ENCODE results near the gene TSC2. TPM values are rescaled to one million over a fixed set of nuclear protein-coding genes. Genes with fewer than 3 reads are reported as not detected.
"Not testable (repeated sequence)": the region's sequence is repeated elsewhere in the genome, so short reads cannot be mapped to it uniquely, and the experiment has no call there.

TSC2 gene
- total and polyA plus RNA-seq, 8 donors = 40.8 to 369 (median 76.0) TPM

DNA sequence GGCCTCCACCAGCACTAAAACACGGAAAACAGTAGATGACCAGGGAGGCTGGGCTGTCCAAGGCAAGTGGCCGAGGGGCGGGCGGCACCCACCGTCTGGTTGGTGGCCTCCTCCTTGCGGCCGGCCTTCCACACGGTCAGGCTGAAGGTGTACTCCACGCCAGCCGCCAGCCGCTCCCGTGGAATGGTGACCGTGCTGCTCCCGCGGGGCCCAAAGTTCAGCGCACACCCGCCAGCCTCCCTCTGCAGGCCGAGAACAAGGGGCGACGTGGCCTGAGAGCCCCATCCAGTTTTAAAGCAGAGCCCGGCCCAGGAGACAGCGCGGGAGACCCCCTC lies 60.0 kb downstream of the TSC2 start:
- intact Hi-C loops (cut with DNase I; ENCODE audit: low total_unique reads); H3K27me3 ChIP-seq; H3K9me3 ChIP-seq; H3K4me1 ChIP-seq; H3K27ac ChIP-seq; H3K4me3 ChIP-seq; DNase-seq: not testable (repeated sequence)
- WGBS, 5 donors = 91 to 95% (median 94%) methylated on average over 17 to 23 of the region's 23 CpGs
- peaks cover 56 to 88% (median 87%) of the 10 kb centered on the region in 4 donors for H3K36me3 ChIP-seq

GRCh38 chr16:2108446-2109270 lies 60.9 kb downstream of the TSC2 start:
- H3K9me3 ChIP-seq; H3K4me3 ChIP-seq; H3K4me1 ChIP-seq; DNase-seq; intact Hi-C loops (cut with DNase I; ENCODE audit: low total_unique reads); H3K27me3 ChIP-seq; H3K27ac ChIP-seq: not testable (repeated sequence)
- WGBS, 5 donors = 96 to 97% (median 97%) methylated on average over 52 to 73 of the region's 73 CpGs
- H3K36me3 ChIP-seq = peaks cover 51 to 87% (median 86%) of the 10 kb centered on the region in 4 donors

DNA sequence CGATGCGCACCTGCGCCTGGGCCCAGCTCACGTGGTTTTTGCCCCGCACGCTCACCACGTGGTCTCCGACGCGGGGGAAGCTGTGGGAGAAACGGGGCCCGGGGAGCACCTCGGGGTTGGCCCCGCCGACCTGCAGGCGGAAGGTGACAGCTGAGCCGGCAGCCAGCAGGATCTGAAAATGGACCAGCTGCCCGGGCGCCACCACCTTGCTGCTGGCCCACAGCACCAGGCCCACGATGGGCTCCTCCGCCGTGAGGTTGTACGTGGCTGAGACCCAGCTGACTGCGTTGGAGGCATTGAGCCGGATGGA lies 61.4 kb downstream of the TSC2 start:
- intact Hi-C loops (cut with DNase I; ENCODE audit: low total_unique reads); H3K4me1 ChIP-seq; H3K9me3 ChIP-seq; H3K27ac ChIP-seq; DNase-seq; H3K27me3 ChIP-seq; H3K4me3 ChIP-seq: not testable (repeated sequence)
- H3K36me3 ChIP-seq = peaks cover 55 to 91% (median 90%) of the 10 kb centered on the region in 4 donors
- WGBS, 5 donors = 91 to 96% (median 94%) methylated on average over 13 to 25 of the region's 25 CpGs

DNA sequence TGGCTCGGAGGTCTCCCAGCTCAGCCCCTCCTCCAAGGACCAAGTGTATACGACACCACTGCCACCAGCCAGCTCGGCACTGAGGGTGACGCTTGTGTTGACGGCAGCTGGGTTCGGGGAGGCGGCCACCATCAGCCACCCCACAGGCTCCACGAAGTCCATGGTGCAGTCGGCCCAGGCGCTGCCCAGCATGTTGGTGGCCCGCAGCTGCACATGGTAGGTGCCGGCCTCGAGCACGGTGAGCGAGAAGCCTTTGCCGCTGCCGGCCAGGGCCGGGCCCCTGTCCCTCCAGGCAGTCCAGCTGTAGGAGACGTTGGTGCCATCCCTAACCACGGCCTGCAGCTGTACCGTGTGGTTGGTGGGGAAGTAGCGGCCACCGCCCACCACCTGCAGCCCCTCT lies 62.1 kb downstream of the TSC2 start:
- WGBS, 5 donors = 85 to 95% (median 91%) methylated on average over 14 to 23 of the region's 23 CpGs; no CpG with 5 or more reads in 1 of the 5 donors
- H3K36me3 ChIP-seq = peaks cover 57 to 97% (median 96%) of the 10 kb centered on the region in 4 donors

DNA sequence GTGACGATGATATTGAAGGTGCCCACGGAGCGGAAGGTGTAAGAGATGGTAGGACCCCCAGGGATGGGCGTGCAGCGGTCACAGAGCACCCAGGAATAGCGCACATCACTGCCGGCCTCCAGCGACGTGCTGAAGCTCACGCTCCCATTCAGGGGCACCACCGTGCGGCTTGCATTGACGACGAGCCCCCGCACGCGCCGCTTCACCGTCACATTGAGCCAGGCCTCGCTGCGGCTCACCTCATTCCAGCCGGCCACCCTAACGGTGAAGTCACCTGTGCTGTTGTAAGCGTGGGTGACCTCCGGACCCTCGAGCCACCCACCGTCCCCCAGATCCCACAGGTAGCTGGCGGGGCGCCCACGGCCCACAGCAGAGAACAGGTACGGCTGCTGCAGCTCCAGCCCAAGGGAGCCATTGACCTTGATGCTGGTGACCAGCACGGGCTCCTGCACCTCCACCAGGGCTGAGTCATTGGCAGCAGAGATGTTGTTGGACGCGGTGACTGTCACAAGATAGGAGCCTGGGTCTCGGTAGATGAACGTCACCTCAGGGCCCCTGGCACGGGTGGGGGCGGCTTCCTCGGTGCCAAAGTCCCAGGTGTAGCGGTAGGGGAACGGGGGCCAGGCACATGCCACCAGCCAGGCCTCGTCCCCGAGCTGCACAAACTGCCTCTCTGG lies 62.7 kb downstream of the TSC2 start:
- peaks cover 54 to 98% (median 96%) of the 10 kb centered on the region in 4 donors for H3K36me3 ChIP-seq
- DNase-seq; H3K9me3 ChIP-seq; H3K27ac ChIP-seq; H3K27me3 ChIP-seq; H3K4me1 ChIP-seq; H3K4me3 ChIP-seq; intact Hi-C loops (cut with DNase I; ENCODE audit: low total_unique reads): not testable (repeated sequence)
- WGBS, 5 donors = 90 to 95% (median 94%) methylated on average over 27 to 42 of the region's 43 CpGs

More for the DNA sequence above, 62.1 kb downstream of the TSC2 start:
- H3K27me3 ChIP-seq; H3K9me3 ChIP-seq; H3K4me3 ChIP-seq; DNase-seq; intact Hi-C loops (cut with DNase I; ENCODE audit: low total_unique reads); H3K4me1 ChIP-seq; H3K27ac ChIP-seq: not testable (repeated sequence)

GRCh38 chr16:2111009-2111353 lies 63.2 kb downstream of the TSC2 start:
- intact Hi-C loops (cut with DNase I; ENCODE audit: low total_unique reads); H3K4me3 ChIP-seq; H3K4me1 ChIP-seq; H3K27me3 ChIP-seq; DNase-seq; H3K9me3 ChIP-seq: not testable (repeated sequence)
- WGBS, 5 donors = 94 to 98% (median 96%) methylated on average over 7 to 36 of the region's 36 CpGs
- peak overlapping the region in 1 of 5 donors; percentile 9 for H3K27ac ChIP-seq
- peaks cover 51 to 96% (median 94%) of the 10 kb centered on the region in 4 donors for H3K36me3 ChIP-seq

DNA sequence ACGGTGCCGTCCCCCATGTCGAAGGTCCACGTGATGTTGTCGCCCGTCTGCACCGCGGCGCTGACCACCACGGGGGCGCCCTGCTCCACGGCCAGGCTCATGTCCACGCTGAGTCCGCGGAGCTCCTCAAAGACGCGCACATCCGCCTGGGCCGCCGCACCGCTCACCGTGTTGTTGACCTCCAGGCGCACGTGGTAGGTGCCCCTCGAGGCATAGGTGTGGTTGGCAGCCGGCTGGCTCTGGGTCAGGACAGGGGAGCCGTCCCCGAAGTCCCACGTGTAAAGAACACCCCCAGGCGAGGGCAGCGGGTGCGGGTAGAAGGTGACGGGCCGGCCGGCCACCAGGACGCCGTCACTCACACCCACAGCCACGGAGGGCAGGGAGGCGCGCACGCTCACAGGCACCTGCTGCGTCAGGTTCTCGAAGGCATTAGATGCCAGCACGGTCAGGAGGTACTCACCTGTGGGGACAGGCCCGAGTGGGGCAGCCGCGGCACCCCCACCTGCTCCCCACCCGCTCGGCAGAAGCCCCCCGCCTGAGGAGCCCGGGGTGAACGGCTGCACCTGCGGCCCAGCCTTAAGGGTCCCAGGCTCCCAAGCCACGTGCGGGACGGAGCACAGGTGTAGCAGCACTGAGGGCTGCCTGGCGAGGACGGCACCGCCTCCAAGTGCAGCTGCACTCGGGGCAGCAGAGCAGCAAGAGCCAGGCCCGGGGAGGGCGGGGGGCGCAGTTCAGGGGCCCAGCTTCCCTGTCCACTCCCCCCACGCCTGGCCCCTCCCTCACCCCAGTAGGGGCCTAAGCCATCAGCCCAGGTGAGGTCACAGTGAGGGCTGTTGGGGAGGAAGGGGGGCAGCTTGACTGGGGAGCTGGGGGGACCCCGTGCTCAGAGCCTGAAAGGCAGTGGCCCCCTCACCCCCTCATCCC lies 63.9 kb downstream of the TSC2 start:
- DNase-seq; H3K27ac ChIP-seq; H3K4me1 ChIP-seq; intact Hi-C loops (cut with DNase I; ENCODE audit: low total_unique reads); H3K4me3 ChIP-seq; H3K9me3 ChIP-seq; H3K27me3 ChIP-seq: not testable (repeated sequence)
- 92 to 96% (median 95%) methylated on average over 14 to 65 of the region's 65 CpGs for WGBS, 5 donors
- peaks cover 51 to 89% (median 88%) of the 10 kb centered on the region in 4 donors for H3K36me3 ChIP-seq

- WGBS, 5 donors = 82 to 92% (median 86%) methylated on average over 5 to 30 of the region's 30 CpGs
- H3K36me3 ChIP-seq = peaks cover 51 to 86% (median 79%) of the 10 kb centered on the region in 4 donors
- DNase-seq = not testable (repeated sequence)
Measured at GRCh38 chr16:2112539-2113106, 64.8 kb downstream of the TSC2 start.

DNA sequence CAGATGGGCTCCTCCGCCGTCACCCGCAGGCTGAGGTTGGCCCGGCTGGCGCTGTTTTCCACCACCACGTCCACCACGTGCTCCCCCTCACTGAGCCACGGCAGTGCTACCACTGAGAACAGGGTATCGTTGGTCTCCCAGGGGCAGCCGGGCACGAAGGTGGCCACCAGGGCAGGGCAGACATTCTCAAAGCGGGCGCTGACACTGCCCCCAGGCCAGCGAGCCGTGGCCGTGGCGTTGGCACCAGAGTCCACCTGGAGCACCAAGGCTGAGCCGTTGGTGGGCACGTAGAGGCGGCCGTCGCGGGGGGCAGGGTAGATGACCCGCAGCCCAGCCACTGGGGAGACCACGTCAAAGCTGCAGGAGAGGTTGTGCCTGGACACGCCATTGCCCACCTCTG lies 66.4 kb downstream of the TSC2 start:
- Histone ChIP-seq H3K36me3 (peaks cover 41 to 70% (median 63%) of the 10 kb centered on the region in 4 donors), H3K4me1 (peaks cover 5 to 25% (median 16%) of the 10 kb centered on the region in 4 donors)
- H3K4me3 ChIP-seq; DNase-seq; H3K9me3 ChIP-seq; intact Hi-C loops (cut with DNase I; ENCODE audit: low total_unique reads); H3K27me3 ChIP-seq; H3K27ac ChIP-seq: not testable (repeated sequence)
- 92 to 95% (median 94%) methylated on average over 11 to 26 of the region's 26 CpGs for WGBS, 5 donors

More at GRCh38 chr16:2112539-2113106, 64.8 kb downstream of the TSC2 start:
- H3K9me3 ChIP-seq; H3K4me3 ChIP-seq; H3K27me3 ChIP-seq; intact Hi-C loops (cut with DNase I; ENCODE audit: low total_unique reads); H3K27ac ChIP-seq: not testable (repeated sequence)
- peaks cover 5 to 15% (median 13%) of the 10 kb centered on the region in 4 donors for H3K4me1 ChIP-seq

GRCh38 chr16:2114885-2115590 lies 67.3 kb downstream of the TSC2 start:
- H3K27me3 ChIP-seq; H3K27ac ChIP-seq; intact Hi-C loops (cut with DNase I; ENCODE audit: low total_unique reads); DNase-seq; H3K9me3 ChIP-seq; H3K4me3 ChIP-seq: not testable (repeated sequence)
- Histone ChIP-seq H3K36me3 (peaks cover 34 to 62% (median 55%) of the 10 kb centered on the region in 4 donors), H3K4me1 (peaks cover 5 to 25% (median 16%) of the 10 kb centered on the region in 4 donors)
- WGBS, 5 donors = 64 to 91% (median 90%) methylated on average over 10 to 33 of the region's 34 CpGs
